Liver (tissue), 9 donors: ENCODE measurements around the gene TESPA1. TPM values are rescaled to one million over a fixed set of nuclear protein-coding genes. Genes with fewer than 3 reads are reported as not detected.

Source experiments
- DNase-seq: peaks from one replicate; pipeline ENCODE4 v3.0.0-alpha.2; 2017; ENCODE audit warnings: low spot score
- H3K27ac ChIP-seq, 2 donors: one replicate each; pipeline ENCODE4 v1.7.0; 2013; ENCODE audit warnings: inconsistent platforms in 2 of 2, low read length in 2 of 2, control low read depth in 1 of 2, low read depth in 1 of 2, mild to moderate bottlenecking in 1 of 2
- H3K27me3 ChIP-seq, 4 donors: one replicate each; pipeline versions ENCODE4 v1.6.1 to v1.7.0; 2013; ENCODE audit warnings: low read length in 3 of 4, inconsistent platforms in 1 of 4, mild to moderate bottlenecking in 1 of 4, moderate library complexity in 1 of 4; ENCODE audit not compliant: control insufficient read depth in 4 of 4, insufficient read depth in 4 of 4
- H3K36me3 ChIP-seq, 4 donors: one replicate each; pipeline versions ENCODE4 v1.6.1 to v1.7.0; 2013; ENCODE audit warnings: low read length in 3 of 4, mild to moderate bottlenecking in 3 of 4, low read depth in 1 of 4, moderate library complexity in 1 of 4; ENCODE audit not compliant: control insufficient read depth in 4 of 4, insufficient read depth in 3 of 4
- H3K4me1 ChIP-seq, 4 donors: one replicate each; pipeline versions ENCODE4 v1.6.1 to v1.7.0; 2013; ENCODE audit warnings: low read length in 3 of 4, mild to moderate bottlenecking in 3 of 4, moderate library complexity in 1 of 4; ENCODE audit not compliant: control insufficient read depth in 4 of 4, insufficient read depth in 4 of 4
- H3K4me3 ChIP-seq, 3 donors: one replicate each; pipeline versions ENCODE4 v1.6.1 to v1.7.0; 2013; ENCODE audit warnings: low read length in 3 of 3, control low read depth in 1 of 3, low read depth in 1 of 3, mild to moderate bottlenecking in 1 of 3
- H3K9ac ChIP-seq, 2 donors: one replicate each; pipeline ENCODE4 v1.7.0; 2013; ENCODE audit warnings: low read length in 2 of 2, mild to moderate bottlenecking in 2 of 2, moderate library complexity in 2 of 2, control low read depth in 1 of 2, low read depth in 1 of 2
- H3K9me3 ChIP-seq, 4 donors: one replicate each; pipeline versions ENCODE4 v1.6.1 to v1.7.0; 2013; ENCODE audit warnings: low read length in 3 of 4; ENCODE audit not compliant: control insufficient read depth in 4 of 4
- EGR1 ChIP-seq, 2 donors: IDR thresholded peaks; 2 replicates each; pipeline ENCODE4 v1.6.1; 2016 to 2018; ENCODE audit warnings: antibody characterized with exemption in 2 of 2, low read depth in 2 of 2
- FOXA1 ChIP-seq: IDR thresholded peaks from 2 replicates; pipeline ENCODE4 v1.6.1; 2016; ENCODE audit warnings: antibody characterized with exemption
- FOXA2 ChIP-seq: IDR thresholded peaks from 2 replicates; pipeline ENCODE4 v1.6.1; 2016; ENCODE audit warnings: antibody characterized with exemption
- GABPA ChIP-seq, 2 donors: IDR thresholded peaks in 1 of 2; conservative IDR thresholded peaks in 1 of 2; 2 replicates each; pipeline ENCODE4 v1.6.1; 2016; ENCODE audit warnings: antibody characterized with exemption in 2 of 2, mild to moderate bottlenecking in 1 of 2, moderate library complexity in 1 of 2
- HNF4A ChIP-seq, 2 donors: conservative IDR thresholded peaks; 2 replicates each; pipeline ENCODE4 v1.6.1; 2016; ENCODE audit warnings: antibody characterized with exemption in 2 of 2, mild to moderate bottlenecking in 2 of 2
- HNF4G ChIP-seq: IDR thresholded peaks from 2 replicates; pipeline ENCODE4 v1.6.1; 2016; ENCODE audit warnings: antibody characterized with exemption
- JUND ChIP-seq, 2 donors: IDR thresholded peaks; 2 replicates each; pipeline ENCODE4 v1.6.1; 2016; ENCODE audit warnings: antibody characterized with exemption in 2 of 2
- MAX ChIP-seq: IDR thresholded peaks from 2 replicates; pipeline ENCODE4 v1.6.1; 2016; ENCODE audit warnings: antibody characterized with exemption
- NR2F2 ChIP-seq: IDR thresholded peaks from 2 replicates; pipeline ENCODE4 v1.6.1; 2016; ENCODE audit warnings: antibody characterized with exemption
- RAD21 ChIP-seq, 2 donors: IDR thresholded peaks; 2 replicates each; pipeline ENCODE4 v1.6.1; 2016; ENCODE audit warnings: antibody characterized with exemption in 2 of 2, mild to moderate bottlenecking in 2 of 2
- RXRA ChIP-seq, 2 donors: IDR thresholded peaks; 2 replicates each; pipeline ENCODE4 v1.6.1; 2017 to 2018; ENCODE audit warnings: antibody characterized with exemption in 2 of 2, mild to moderate bottlenecking in 1 of 2
- SP1 ChIP-seq: IDR thresholded peaks from 2 replicates; pipeline ENCODE4 v1.6.1; 2018; ENCODE audit warnings: antibody characterized with exemption, mild to moderate bottlenecking
- TAF1 ChIP-seq: conservative IDR thresholded peaks from 2 replicates; pipeline ENCODE4 v1.6.1; 2016; ENCODE audit warnings: antibody characterized with exemption, mild to moderate bottlenecking
- YY1 ChIP-seq: IDR thresholded peaks from 2 replicates; pipeline ENCODE4 v1.6.1; 2016; ENCODE audit warnings: antibody characterized with exemption, mild to moderate bottlenecking
- ZBTB33 ChIP-seq: IDR thresholded peaks from 2 replicates; pipeline ENCODE4 v1.6.1; 2016; ENCODE audit warnings: antibody characterized with exemption
- WGBS: extraction: QIAGEN DNeasy Blood & Tissue Kit; methylation state at CpG from one replicate; pipeline ENCODE4 v1.1.7; 2013; 5-methylcytosine and 5-hydroxymethylcytosine counted together
- polyA plus RNA-seq, 2 donors: library from polyadenylated mRNA; stranded (reverse) in 1 of 2; unstranded in 1 of 2; fragments of 200-250 nt in 1 of 2; fragments of >200 nt in 1 of 2; fragmentation: Nextera tagmentation in 1 of 2; extraction: Ambion mirVana in 1 of 2; gene quantifications; one replicate each; pipeline versions ENCODE4 v1.2.1 to v1.2.3, GENCODE V29; 2013 to 2015
- total RNA-seq, 2 donors: library from RNA; depleted of rRNA; stranded (reverse); fragments of >200 nt; gene quantifications; one replicate each; pipeline ENCODE4 v1.2.3, GENCODE V29; 2014
- TF ChIP-seq, protein P1 (sequence below): IDR thresholded peaks from 2 replicates; pipeline ENCODE4 v1.6.1; 2016; ENCODE audit warnings: antibody characterized with exemption, mild to moderate bottlenecking
- donor health status: healthy.
- donor health status: healthy.
- donor health status: healthy.
- donor health status: healthy.
- donor health status: healthy.

TESPA1 gene
- total and polyA plus RNA-seq, 4 donors: 0.10 to 3.2 (median 0.42) TPM

DNA sequence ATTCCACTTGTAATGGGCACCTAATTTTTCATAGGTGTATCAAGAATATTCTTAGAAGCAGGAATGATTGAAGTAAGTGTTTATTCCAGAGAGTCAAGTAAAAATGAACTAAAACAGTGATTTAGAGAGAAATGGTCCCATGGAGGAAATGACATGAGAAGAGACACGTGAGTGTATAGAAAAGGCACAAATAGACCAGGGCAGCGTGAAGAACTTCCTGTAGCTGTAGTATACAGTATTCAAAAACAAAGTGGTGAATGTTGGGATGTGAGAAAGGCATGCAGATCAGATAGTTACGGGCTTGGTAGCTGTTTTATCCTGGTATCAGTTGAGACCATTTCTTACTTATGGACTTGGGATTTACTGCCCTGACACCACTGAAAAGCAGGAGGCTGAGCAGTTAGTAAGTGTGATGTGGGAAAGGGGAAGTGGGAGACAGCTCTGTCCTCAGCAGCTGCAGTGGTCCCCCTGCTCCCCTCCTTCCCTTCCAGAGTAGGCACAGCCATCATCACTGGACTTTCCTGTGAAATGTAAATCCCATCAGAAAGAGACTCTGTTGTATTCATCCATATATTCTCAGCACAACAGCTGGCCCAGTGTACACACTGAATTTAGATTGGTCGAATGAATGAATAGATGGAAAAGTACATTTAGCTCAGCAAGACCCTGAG is 16.8 kb upstream of the TESPA1 start:
- no peak overlapping the region for H3K27ac ChIP-seq
- peaks cover 0 to 14% (median 4%) of the 10 kb centered on the region in 4 donors for H3K27me3 ChIP-seq
- H3K4me1 ChIP-seq: no peaks in the 10 kb centered on the region
- no peak overlapping the region for H3K4me3 ChIP-seq
- H3K36me3 ChIP-seq: no peaks in the 10 kb centered on the region
- no peak for DNase-seq
- WGBS: 62% methylated on average over 4 of the region's 4 CpGs
- peaks cover 0 to 3% (median 0%) of the 10 kb centered on the region in 4 donors for H3K9me3 ChIP-seq
- no peak overlapping the region for H3K9ac ChIP-seq
- TF ChIP-seq TAF1 (no peak), SP1 (no peak), JUND (IDR thresholded peaks at IDR 0.05) (no peak), FOXA2 (no peak), RXRA (IDR thresholded peaks at IDR 0.05) (no peak)
- TF ChIP-seq, protein P1, sequence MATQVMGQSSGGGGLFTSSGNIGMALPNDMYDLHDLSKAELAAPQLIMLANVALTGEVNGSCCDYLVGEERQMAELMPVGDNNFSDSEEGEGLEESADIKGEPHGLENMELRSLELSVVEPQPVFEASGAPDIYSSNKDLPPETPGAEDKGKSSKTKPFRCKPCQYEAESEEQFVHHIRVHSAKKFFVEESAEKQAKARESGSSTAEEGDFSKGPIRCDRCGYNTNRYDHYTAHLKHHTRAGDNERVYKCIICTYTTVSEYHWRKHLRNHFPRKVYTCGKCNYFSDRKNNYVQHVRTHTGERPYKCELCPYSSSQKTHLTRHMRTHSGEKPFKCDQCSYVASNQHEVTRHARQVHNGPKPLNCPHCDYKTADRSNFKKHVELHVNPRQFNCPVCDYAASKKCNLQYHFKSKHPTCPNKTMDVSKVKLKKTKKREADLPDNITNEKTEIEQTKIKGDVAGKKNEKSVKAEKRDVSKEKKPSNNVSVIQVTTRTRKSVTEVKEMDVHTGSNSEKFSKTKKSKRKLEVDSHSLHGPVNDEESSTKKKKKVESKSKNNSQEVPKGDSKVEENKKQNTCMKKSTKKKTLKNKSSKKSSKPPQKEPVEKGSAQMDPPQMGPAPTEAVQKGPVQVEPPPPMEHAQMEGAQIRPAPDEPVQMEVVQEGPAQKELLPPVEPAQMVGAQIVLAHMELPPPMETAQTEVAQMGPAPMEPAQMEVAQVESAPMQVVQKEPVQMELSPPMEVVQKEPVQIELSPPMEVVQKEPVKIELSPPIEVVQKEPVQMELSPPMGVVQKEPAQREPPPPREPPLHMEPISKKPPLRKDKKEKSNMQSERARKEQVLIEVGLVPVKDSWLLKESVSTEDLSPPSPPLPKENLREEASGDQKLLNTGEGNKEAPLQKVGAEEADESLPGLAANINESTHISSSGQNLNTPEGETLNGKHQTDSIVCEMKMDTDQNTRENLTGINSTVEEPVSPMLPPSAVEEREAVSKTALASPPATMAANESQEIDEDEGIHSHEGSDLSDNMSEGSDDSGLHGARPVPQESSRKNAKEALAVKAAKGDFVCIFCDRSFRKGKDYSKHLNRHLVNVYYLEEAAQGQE: no peak

- Histone ChIP-seq H3K9ac (no peak overlapping the region), H3K9me3 (no peaks in the 10 kb centered on the region), H3K4me3 (no peak overlapping the region), H3K27ac (no peak overlapping the region), H3K36me3 (no peaks in the 10 kb centered on the region), H3K4me1 (no peaks in the 10 kb centered on the region), H3K27me3 (peaks cover 0 to 11% (median 4%) of the 10 kb centered on the region in 4 donors)
- 63% methylated on average over 5 of the region's 5 CpGs for WGBS
- TF ChIP-seq ZBTB33: no peak
- DNase-seq: no peak
Observed at GRCh38 chr12:54998958-54999510, 14.5 kb upstream of the TESPA1 start.

DNA sequence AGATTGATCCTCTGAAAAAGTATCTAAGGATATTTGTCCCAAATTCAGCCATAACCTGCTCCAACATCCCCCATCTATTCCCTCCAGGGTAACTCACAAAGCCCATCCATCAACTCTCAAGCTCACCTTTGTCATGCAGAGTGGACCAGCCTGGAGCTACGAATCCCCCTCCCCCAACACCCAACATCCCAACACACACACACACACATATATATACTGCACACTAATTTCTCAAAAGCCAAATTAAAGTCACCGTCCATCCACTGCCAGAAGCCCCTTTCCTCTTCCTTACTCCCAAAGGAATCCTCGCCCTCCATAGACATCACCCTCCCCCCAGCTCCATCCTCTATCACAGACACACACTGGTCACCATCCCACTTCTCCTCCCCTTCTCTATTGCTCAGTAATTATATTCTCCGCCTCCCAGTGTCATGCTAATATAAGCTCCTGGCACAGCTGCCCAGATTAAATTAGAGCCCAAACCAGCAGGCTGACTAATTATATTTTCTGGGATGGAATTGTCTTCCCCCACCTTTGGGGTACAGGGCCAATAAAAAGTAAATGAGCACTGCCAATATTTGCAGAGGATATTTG is 13.5 kb upstream of the TESPA1 start:
- Histone ChIP-seq H3K27me3 (peaks cover 0 to 7% (median 2%) of the 10 kb centered on the region in 4 donors), H3K27ac (no peak overlapping the region), H3K9me3 (no peaks in the 10 kb centered on the region), H3K9ac (no peak overlapping the region), H3K36me3 (no peaks in the 10 kb centered on the region), H3K4me3 (no peak overlapping the region), H3K4me1 (no peaks in the 10 kb centered on the region)
- DNase-seq: no peak
- no peak for TF ChIP-seq JUND (IDR thresholded peaks at IDR 0.05)
- TF ChIP-seq SP1: no peak
- no peak for TF ChIP-seq NR2F2
- no peak for TF ChIP-seq HNF4G
- no peak for TF ChIP-seq ZBTB33
- no peak for TF ChIP-seq HNF4A (conservative IDR thresholded peaks at IDR 0.05)
- no peak for TF ChIP-seq FOXA2
- TF ChIP-seq EGR1 (IDR thresholded peaks at IDR 0.05; ENCODE audit: low read depth in 2 of 2): no peak
- no peak for TF ChIP-seq MAX
- no peak for TF ChIP-seq GABPA (IDR thresholded peaks at IDR 0.05 in 1 of 2, conservative IDR thresholded peaks at IDR 0.05 in 1 of 2)
- TF ChIP-seq FOXA1: no peak
- TF ChIP-seq RAD21 (IDR thresholded peaks at IDR 0.05): no peak
- TF ChIP-seq YY1: no peak
- WGBS: 59% methylated on average over 4 of the region's 4 CpGs
